Lung (tissue), 12 donors: ENCODE data around the gene THSD7A. TPM values are rescaled to one million over a fixed set of nuclear protein-coding genes. Genes with fewer than 3 reads are reported as not detected.

Experiments
- ATAC-seq: fragments of 200-7000 bp; cut with Tn5 transposase; one replicate; pipeline ENCODE4 v1.9.1; 2020; ENCODE audit warnings: moderate number of reproducible peaks; ENCODE audit not compliant: insufficient read depth, low FRiP score
- DNase-seq, 3 donors: peaks; one replicate each; pipeline ENCODE4 v3.0.0-alpha.2; 2013 to 2017
- H3K27ac ChIP-seq, 2 donors: one replicate each; pipeline ENCODE4 v1.5.1; 2013; ENCODE audit warnings: mild to moderate bottlenecking in 2 of 2, moderate library complexity in 2 of 2, control low read depth in 1 of 2, inconsistent platforms in 1 of 2, low read depth in 1 of 2, low read length in 1 of 2
- H3K27me3 ChIP-seq, 3 donors: one replicate each; pipeline ENCODE4 v1.5.1; 2013; ENCODE audit warnings: low read length in 2 of 3; ENCODE audit not compliant: control insufficient read depth in 3 of 3, insufficient read depth in 3 of 3
- H3K36me3 ChIP-seq, 4 donors: one replicate each; pipeline ENCODE4 v1.5.1; 2013; ENCODE audit warnings: low read length in 4 of 4, mild to moderate bottlenecking in 1 of 4, moderate library complexity in 1 of 4; ENCODE audit not compliant: control insufficient read depth in 4 of 4, insufficient read depth in 4 of 4
- H3K4me1 ChIP-seq, 5 donors: one replicate each; pipeline ENCODE4 v1.5.1; 2013; ENCODE audit warnings: low read length in 5 of 5, mild to moderate bottlenecking in 2 of 5, moderate library complexity in 1 of 5; ENCODE audit not compliant: control insufficient read depth in 5 of 5, insufficient read depth in 5 of 5
- H3K4me3 ChIP-seq: one replicate; pipeline ENCODE4 v1.5.1; 2013; ENCODE audit warnings: mild to moderate bottlenecking, control low read depth, moderate library complexity
- H3K9ac ChIP-seq, 2 donors: one replicate each; pipeline ENCODE4 v1.5.1; 2013; ENCODE audit warnings: low read length in 2 of 2, control low read depth in 1 of 2; ENCODE audit not compliant: insufficient read depth in 1 of 2
- H3K9me3 ChIP-seq, 4 donors: one replicate each; pipeline ENCODE4 v1.5.1; 2013; ENCODE audit warnings: low read length in 3 of 4, mild to moderate bottlenecking in 1 of 4, moderate library complexity in 1 of 4; ENCODE audit not compliant: control insufficient read depth in 4 of 4, insufficient read depth in 3 of 4
- CTCF ChIP-seq: IDR thresholded peaks from 2 replicates; pipeline ENCODE4 v1.5.1; 2012; ENCODE audit warnings: mild to moderate bottlenecking; ENCODE audit errors: control extremely low read depth, extremely low read depth
- WGBS, 2 donors: extraction: QIAGEN DNeasy Blood & Tissue Kit; methylation state at CpG; one replicate each; pipeline ENCODE4 v1.1.7; 2013; 5-methylcytosine and 5-hydroxymethylcytosine counted together
- polyA plus RNA-seq, 2 donors: library from polyadenylated mRNA; stranded (reverse); fragments of 200-250 nt; gene quantifications; one replicate each; pipeline ENCODE4 v1.2.1, GENCODE V29; 2013
- total RNA-seq, 2 donors: library from RNA; depleted of rRNA in 1 of 2; stranded (reverse); fragments of >200 nt in 1 of 2; gene quantifications; one replicate each; pipeline ENCODE4 v1.2.1, GENCODE V29; 2014 to 2021
- donor health status: control.
- donor health status: control.
- donor health status: Bipolar disorder and iron deficiency.
- donor health status: healthy.
- donor health status: DM: yes; HTN: yes; CAD: no.

THSD7A gene
- total and polyA plus RNA-seq, 4 donors = 0.53 to 12.1 (median 4.5) TPM

DNA sequence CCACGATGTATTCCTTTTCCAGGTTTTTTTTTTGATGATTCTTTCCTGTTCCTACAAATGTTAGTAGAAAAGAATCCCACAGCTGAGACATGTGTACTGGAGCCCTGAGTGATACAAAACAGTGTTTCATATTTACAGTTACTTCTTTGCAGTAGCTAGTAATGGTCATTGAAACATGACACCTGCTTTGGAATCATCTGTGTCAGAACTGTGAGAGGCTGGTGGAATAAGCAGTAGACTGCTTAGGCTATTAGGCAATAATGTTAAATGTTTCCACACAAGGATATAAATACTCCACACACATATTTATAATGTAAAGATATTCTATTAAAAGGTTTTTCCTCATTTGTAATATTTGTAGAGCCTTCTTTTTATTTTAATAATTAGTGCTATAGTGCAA is 394.0 kb downstream of the THSD7A start:
- DNase-seq = no peak
- Histone ChIP-seq H3K27ac (no peak overlapping the region), H3K4me3 (no peak overlapping the region), H3K4me1 (peaks cover 0 to 24% (median 0%) of the 10 kb centered on the region in 5 donors), H3K9ac (no peak overlapping the region), H3K36me3 (peaks cover 0 to 13% (median 2%) of the 10 kb centered on the region in 4 donors), H3K27me3 (no peaks in the 10 kb centered on the region), H3K9me3 (no peaks in the 10 kb centered on the region)
- WGBS, 2 donors = 69 to 89% methylated on average over 1 of the region's 1 CpG
- no peak for ATAC-seq
- TF ChIP-seq CTCF = no peak

- no peak overlapping the region for H3K9ac ChIP-seq
- no peak overlapping the region for H3K4me3 ChIP-seq
- H3K27me3 ChIP-seq = no peaks in the 10 kb centered on the region
- H3K4me1 ChIP-seq = peaks cover 0 to 24% (median 0%) of the 10 kb centered on the region in 5 donors
- DNase-seq = no peak
- no peak for ATAC-seq
- peaks cover 0 to 13% (median 2%) of the 10 kb centered on the region in 4 donors for H3K36me3 ChIP-seq
- TF ChIP-seq CTCF = no peak
- no peak overlapping the region for H3K27ac ChIP-seq
- H3K9me3 ChIP-seq = no peaks in the 10 kb centered on the region
- WGBS, 2 donors = 71 to 77% methylated on average over 2 of the region's 2 CpGs
Measured at GRCh38 chr7:11436773-11437524, 395.0 kb downstream of the THSD7A start.

DNA sequence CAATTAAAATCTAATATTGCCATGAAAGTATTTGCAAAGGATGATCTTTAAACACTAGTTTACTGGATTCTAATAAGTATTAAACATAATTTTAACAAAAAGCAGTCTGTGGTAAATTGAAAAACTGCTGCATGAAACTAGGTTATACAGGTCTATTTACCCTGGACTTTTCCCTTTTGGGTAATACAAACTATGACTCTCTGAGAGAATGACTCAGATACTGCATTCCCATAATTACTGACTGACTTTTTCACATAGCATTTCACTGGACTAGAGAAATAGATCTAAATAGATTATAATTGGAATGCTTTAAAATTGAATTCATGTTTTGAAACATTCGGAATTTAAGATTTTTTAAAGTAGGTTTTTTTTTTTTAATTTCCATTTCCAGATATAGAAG is 395.7 kb downstream of the THSD7A start:
- Histone ChIP-seq H3K4me1 (peaks cover 0 to 24% (median 0%) of the 10 kb centered on the region in 5 donors), H3K27me3 (no peaks in the 10 kb centered on the region), H3K9me3 (no peaks in the 10 kb centered on the region), H3K36me3 (peaks cover 0 to 13% (median 2%) of the 10 kb centered on the region in 4 donors), H3K27ac (no peak overlapping the region), H3K4me3 (no peak overlapping the region), H3K9ac (no peak overlapping the region)
- DNase-seq = no peak
- 80 to 86% methylated on average over 1 of the region's 1 CpG for WGBS, 2 donors
- ATAC-seq = no peak
- TF ChIP-seq CTCF = no peak
